ACC112 (cell line): ENCODE results near the gene UBE3B.

ENCODE experiments used
- H2AFZ ChIP-seq: fragments of 200-600 bp; sonication (generic); one replicate; pipeline ENCODE4 v1.6.0; 2017; ENCODE audit warnings: antibody characterized with exemption, low read length; ENCODE audit not compliant: unreplicated experiment
- H3K27ac ChIP-seq: fragments of 200-600 bp; sonication (generic); 2 replicates; pipeline ENCODE4 v1.5.1; 2014; ENCODE audit warnings: low read depth, mild to moderate bottlenecking, antibody characterized with exemption, low read length, moderate library complexity
- H3K27me3 ChIP-seq: fragments of 200-600 bp; sonication (generic); 2 replicates; pipeline ENCODE4 v1.6.1; 2014; ENCODE audit warnings: mild to moderate bottlenecking, antibody characterized with exemption, low read length, moderate library complexity, mixed read lengths; ENCODE audit not compliant: insufficient read depth
- H3K36me3 ChIP-seq: fragments of 200-600 bp; sonication (generic); 2 replicates; pipeline ENCODE4 v1.6.1; 2016; ENCODE audit warnings: mild to moderate bottlenecking, antibody characterized with exemption, low read length, moderate library complexity, mixed read lengths; ENCODE audit not compliant: insufficient read depth
- H3K4me1 ChIP-seq: fragments of 200-600 bp; sonication (generic); one replicate; pipeline ENCODE4 v1.6.1; 2016; ENCODE audit warnings: low read length, mixed read lengths; ENCODE audit not compliant: insufficient read depth, unreplicated experiment, control insufficient read depth
- H3K4me3 ChIP-seq: fragments of 200-600 bp; sonication (generic); 2 replicates; pipeline ENCODE4 v1.5.1; 2014; ENCODE audit warnings: mild to moderate bottlenecking, low read depth, low read length
- H3K79me2 ChIP-seq: fragments of 200-600 bp; sonication (generic); one replicate; pipeline ENCODE4 v1.6.0; 2016; ENCODE audit warnings: low read length; ENCODE audit not compliant: control insufficient read depth, unreplicated experiment, insufficient read depth

UBE3B gene

DNA sequence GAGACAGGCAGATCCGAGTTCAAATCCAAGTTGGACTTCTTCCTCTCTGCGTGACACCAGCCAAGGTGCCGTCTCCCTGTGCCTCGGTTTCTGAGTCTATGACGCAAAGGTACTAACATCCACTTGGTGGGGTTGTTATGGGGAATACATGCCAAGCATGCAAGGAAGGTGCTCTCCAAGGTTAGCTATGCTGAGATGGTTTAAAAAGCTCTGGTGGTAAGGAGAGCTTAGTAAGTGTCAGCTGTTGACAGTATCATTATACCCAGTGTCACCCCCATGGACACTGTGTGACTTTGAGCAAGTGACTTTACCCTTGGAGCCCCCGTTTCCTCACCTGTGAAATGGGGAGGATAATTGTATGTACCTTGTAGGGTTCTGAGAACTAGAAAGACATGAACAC lies 73.7 kb downstream of the UBE3B start:
- Histone ChIP-seq H2AFZ (no peak overlapping the region), H3K27ac (no peak overlapping the region), H3K36me3 (no peaks in the 10 kb centered on the region), H3K4me1 (no peaks in the 10 kb centered on the region), H3K79me2 (no peaks in the 10 kb centered on the region), H3K4me3 (no peak overlapping the region), H3K27me3 (peaks cover 33% of the 10 kb centered on the region)

DNA sequence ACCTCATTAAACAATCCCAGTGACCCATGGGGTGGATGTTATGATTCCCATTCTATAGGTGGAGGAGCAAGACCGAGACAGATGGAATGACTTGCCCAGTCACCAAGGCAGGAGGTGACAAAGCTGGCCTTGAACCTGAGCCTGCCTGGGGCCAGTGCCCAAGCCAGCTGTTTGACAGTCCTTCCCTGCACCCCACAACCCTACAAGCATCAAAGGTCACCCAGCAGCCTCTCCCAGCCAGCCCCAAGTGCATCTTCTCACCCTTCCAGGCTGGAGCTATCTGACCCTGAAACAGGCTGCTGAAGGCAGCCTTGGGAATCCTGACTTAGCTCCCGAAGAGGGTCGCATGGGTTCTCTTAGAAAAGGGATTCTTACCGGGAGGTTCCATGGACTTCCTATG lies 75.5 kb downstream of the UBE3B start:
- Histone ChIP-seq H3K27me3 (peaks cover 33% of the 10 kb centered on the region), H3K4me1 (no peaks in the 10 kb centered on the region), H3K27ac (no peak overlapping the region), H2AFZ (no peak overlapping the region), H3K4me3 (no peak overlapping the region), H3K79me2 (no peaks in the 10 kb centered on the region), H3K36me3 (no peaks in the 10 kb centered on the region)

DNA sequence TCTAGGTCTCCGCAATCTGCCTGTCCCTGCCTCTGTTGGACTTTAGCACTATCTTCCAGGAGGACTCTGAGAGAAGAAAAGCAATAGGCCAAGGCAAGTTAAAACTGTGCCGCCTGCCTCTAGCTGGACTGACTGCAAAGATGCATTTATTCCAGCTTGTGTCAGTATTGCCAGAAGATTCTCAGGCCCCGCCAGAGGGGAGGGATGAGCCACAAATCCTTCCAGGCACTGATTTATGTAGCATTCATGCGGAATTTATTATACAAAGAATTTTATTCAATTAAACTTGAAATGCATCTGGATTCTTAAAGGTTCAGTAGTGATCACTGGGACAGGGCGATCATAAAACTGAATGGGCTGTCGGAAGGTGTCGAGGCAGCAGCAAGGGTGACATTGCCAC lies 76.0 kb downstream of the UBE3B start:
- Histone ChIP-seq H3K27me3 (peaks cover 28% of the 10 kb centered on the region), H3K4me1 (no peaks in the 10 kb centered on the region)

DNA sequence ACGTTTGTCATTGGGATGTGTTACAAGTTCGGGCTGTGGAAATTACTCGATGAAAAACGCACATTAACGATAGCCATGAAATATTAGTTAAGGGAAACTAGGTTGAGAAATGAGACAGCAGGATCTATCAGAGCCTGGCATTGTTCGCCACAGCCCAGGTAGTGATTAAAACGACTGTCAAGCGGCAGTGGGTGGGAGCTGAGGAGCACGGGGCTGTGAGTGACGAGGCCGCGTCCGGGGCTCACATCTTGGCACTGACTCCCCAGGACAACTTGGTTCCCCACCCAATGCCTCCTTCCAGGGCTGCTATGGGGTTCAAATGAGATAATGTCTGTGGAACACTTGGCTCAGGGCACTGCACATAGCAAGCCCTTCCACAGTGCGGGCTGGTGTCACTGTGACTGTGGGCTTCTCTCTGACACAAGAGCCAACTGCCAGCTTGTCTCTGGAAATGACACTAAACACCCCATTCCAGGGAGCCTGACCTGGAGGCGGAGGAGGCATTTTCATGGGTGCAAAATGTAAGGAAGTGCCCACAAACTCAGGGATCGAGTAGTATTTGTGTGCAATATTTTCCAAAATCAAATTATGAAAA lies 76.6 kb downstream of the UBE3B start:
- Histone ChIP-seq H3K4me3 (no peak overlapping the region), H2AFZ (no peak overlapping the region), H3K4me1 (no peaks in the 10 kb centered on the region), H3K36me3 (no peaks in the 10 kb centered on the region), H3K27ac (no peak overlapping the region), H3K79me2 (no peaks in the 10 kb centered on the region), H3K27me3 (peaks cover 24% of the 10 kb centered on the region)

More for the DNA sequence above, 76.0 kb downstream of the UBE3B start:
- no peak overlapping the region for H2AFZ ChIP-seq
- H3K4me3 ChIP-seq, result no peak overlapping the region
- no peaks in the 10 kb centered on the region for H3K79me2 ChIP-seq
- H3K36me3 ChIP-seq, result no peaks in the 10 kb centered on the region
- no peak overlapping the region for H3K27ac ChIP-seq

DNA sequence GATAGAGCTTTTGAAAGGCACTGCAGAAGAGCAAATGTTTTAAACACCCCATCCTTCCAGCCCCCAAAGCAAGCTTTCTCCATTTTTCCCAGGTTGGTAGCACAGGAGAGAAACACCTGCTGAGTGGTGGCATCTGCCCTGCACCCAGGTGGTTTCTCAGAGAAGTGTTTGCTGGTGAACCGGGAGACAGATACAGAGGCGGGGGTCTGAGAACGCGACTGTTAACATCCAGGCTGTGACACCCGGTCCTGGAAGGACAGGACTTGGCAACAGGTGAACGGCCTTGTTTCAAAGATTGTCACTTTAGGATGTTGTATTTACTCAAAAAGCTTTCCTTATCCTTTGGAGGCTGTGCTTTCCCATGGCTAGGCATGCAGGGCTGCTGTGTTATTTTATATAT lies 77.3 kb downstream of the UBE3B start:
- Histone ChIP-seq H3K4me3 (no peak overlapping the region), H2AFZ (no peak overlapping the region), H3K27me3 (peaks cover 21% of the 10 kb centered on the region), H3K4me1 (no peaks in the 10 kb centered on the region), H3K27ac (no peak overlapping the region), H3K79me2 (no peaks in the 10 kb centered on the region), H3K36me3 (no peaks in the 10 kb centered on the region)

DNA sequence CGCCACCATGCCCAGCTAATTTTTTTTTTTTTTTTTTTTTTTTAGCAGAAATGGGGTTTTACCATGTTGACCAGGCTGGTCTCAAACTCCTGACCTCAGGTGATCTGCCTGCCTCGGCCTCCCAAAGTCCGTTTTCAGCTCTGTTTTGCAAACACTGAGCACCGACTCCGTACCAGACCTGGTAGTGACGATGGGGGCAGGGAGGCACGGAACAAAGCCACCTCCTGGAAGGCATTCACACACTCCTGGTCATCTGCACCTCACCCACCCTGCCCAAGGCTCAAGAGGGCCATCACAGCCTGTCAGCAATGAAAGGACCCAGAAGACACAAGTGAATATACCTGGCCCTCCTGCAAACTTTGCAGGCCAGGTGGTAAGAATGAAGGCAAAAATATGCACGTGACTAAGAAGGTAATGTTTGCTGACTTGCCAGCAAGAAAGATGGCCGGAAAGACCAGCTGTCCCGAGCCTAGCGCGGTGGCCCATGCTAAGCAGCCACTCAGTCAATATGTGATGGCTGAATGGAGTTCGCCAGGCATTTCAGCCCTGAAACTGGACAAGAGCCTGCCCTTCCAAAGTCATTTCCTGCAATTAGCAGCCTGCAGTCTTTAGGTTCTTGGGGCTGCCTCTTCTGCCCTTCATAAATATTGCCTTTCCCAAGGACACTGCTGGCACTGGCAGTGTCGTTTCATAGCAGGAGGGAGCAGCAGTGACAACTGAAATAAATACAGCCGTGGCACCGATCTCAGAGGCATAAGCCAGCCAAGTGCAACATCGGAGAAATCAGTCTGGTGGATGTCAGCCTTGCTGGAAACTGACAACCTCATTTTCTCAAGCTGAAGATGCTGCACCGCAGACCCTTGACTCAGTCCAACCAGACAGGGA lies 78.2 kb downstream of the UBE3B start:
- Histone ChIP-seq H3K4me1 (no peaks in the 10 kb centered on the region), H2AFZ (no peak overlapping the region), H3K36me3 (no peaks in the 10 kb centered on the region), H3K79me2 (no peaks in the 10 kb centered on the region), H3K4me3 (no peak overlapping the region), H3K27ac (no peak overlapping the region), H3K27me3 (peaks cover 17% of the 10 kb centered on the region)

DNA sequence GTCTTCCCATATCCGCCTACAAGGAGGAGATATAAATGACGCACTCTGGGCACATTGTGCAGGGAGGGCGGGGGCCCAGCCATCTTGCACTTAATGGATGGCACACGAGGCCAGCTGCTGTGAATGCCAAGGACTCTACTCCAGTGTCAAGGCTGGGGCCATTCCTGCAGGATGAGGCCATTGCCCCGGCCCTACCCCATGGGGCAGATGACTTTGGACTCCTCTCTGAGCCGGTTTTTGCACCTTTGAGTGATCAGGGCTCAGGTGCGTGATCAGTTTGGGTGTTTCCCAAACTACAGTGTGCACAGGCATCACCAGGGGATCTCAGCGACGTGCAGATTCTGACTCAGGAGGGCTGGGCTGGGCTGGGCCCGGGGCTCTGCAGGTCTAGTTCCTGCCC lies 79.8 kb downstream of the UBE3B start:
- H3K79me2 ChIP-seq, result no peaks in the 10 kb centered on the region
- peaks cover 17% of the 10 kb centered on the region for H3K27me3 ChIP-seq
- H2AFZ ChIP-seq, result no peak overlapping the region
- H3K36me3 ChIP-seq, result peaks cover 7% of the 10 kb centered on the region; the same call in 1 of the 2 replicates
- H3K4me3 ChIP-seq, result no peak overlapping the region
- no peaks in the 10 kb centered on the region for H3K4me1 ChIP-seq
- no peak overlapping the region for H3K27ac ChIP-seq

DNA sequence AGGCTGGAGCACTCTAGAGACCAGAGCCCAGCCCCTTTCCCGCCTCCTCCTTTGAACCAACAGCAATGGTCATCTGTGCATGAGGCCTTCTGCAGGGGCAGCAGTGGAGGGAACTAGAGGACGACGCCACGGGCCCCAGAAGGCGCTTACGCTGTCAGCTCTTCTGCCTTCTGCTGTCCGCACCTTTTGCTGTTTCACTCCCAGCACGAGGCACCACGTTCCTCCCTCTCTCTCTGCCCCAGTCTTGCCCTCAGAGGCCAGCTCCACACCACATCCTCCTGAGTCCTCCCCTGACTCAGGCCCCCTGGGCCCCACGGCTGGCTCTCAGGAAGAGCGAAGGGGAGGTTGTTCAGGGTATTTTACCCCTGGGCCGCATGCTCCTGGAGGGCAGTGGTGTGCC lies 80.4 kb downstream of the UBE3B start:
- Histone ChIP-seq H3K79me2 (no peaks in the 10 kb centered on the region), H2AFZ (no peak overlapping the region)

DNA sequence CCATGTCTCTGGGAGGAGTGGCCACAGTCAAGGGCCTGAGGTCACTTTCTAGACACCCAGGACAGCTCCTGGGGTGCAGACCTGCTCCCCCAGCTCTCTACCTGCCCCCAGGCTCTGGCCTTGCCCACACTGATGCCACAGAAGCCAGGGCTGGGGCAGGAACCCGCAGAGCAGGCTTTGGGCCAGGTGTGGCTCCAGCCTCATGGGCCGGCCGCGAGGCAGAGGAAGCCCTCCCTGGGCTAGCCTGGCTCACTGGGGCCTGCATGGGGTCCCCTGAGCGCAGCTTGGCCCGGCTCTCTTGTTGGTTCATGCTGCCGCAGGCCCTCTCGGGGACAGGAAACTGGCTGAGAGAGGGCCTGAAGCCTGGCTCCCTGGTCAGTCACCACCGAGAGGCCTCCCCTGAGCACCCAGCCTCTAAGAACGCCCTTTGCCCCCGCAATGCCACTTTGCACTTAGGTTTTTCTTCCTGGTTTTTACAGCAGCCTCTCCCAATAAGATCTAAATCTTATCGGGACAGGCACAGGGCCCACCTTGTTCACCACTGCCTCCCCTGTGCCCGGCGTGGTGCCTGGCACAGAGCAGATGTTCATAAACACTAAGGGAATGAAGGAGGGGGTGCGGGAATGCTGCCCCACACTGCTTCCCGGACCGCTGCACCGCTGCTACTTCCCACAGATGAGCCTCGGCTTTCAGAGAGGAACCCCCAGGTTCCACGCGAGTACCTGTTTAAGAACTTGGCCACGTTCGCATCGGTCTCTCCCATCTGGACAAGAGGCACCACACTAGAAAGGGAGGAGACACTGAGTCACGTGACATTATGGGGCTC lies 81.2 kb downstream of the UBE3B start:
- Histone ChIP-seq H3K79me2 (no peaks in the 10 kb centered on the region), H2AFZ (no peak overlapping the region), H3K27ac (no peak overlapping the region), H3K36me3 (peaks cover 11% of the 10 kb centered on the region), H3K4me3 (no peak overlapping the region), H3K4me1 (no peaks in the 10 kb centered on the region), H3K27me3 (peaks cover 10% of the 10 kb centered on the region)

More for the DNA sequence above, 80.4 kb downstream of the UBE3B start:
- Histone ChIP-seq H3K4me3 (no peak overlapping the region), H3K27me3 (peaks cover 17% of the 10 kb centered on the region), H3K4me1 (no peaks in the 10 kb centered on the region), H3K36me3 (peaks cover 8% of the 10 kb centered on the region; the same call in 1 of the 2 replicates), H3K27ac (no peak overlapping the region)

DNA sequence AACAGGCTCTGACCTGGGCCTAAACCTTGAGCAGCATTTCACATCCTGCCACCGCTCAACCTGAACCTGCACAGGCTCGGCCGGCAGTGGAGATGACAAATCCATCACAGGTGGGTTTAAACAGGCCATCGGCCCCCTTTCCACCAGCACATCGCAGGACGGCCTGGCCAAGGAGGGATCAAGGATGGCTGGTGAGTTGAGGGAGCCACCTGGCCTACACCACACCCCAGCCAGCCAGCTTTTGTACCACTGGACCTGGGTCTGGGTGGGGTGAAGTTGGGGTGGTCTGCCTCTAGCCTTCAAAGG lies 81.7 kb downstream of the UBE3B start:
- H3K4me3 ChIP-seq, result no peak overlapping the region
- peaks cover 4% of the 10 kb centered on the region; the same call in 1 of the 2 replicates for H3K27me3 ChIP-seq
- no peak overlapping the region for H3K27ac ChIP-seq
- peaks cover 14% of the 10 kb centered on the region for H3K36me3 ChIP-seq
- no peaks in the 10 kb centered on the region for H3K4me1 ChIP-seq
- no peak overlapping the region for H2AFZ ChIP-seq
- no peaks in the 10 kb centered on the region for H3K79me2 ChIP-seq
